GM19324 (cell line): ENCODE measurements around the gene EXOC1.

Experiments
- ATAC-seq: cut with Tn5 transposase; IDR thresholded peaks from one replicate; pipeline ENCODE4 v1.9.1; 2021; ENCODE audit warnings: mild to moderate bottlenecking, moderate library complexity; ENCODE audit not compliant: unreplicated experiment, low FRiP score

Gene EXOC1

GRCh38 chr4:55851885-55852284, 1.6 kb upstream of the EXOC1 start:
- ATAC-seq: no peak

- no peak for ATAC-seq
These were observed 681 bp downstream of the EXOC1 start for GRCh38 chr4:55854129-55854528.

GRCh38 chr4:55857586-55857985, 4.1 kb downstream of the EXOC1 start:
- no peak for ATAC-seq

- ATAC-seq: no peak
These were observed 6.3 kb downstream of the EXOC1 start for GRCh38 chr4:55859711-55860110.

- no peak for ATAC-seq
These were observed 11.3 kb downstream of the EXOC1 start for GRCh38 chr4:55864577-55865223.

GRCh38 chr4:55865228-55865806, 11.9 kb downstream of the EXOC1 start:
- ATAC-seq: no peak

- ATAC-seq: no peak
These were observed 13.0 kb downstream of the EXOC1 start for GRCh38 chr4:55866290-55866907.

GRCh38 chr4:55866973-55867574, 13.6 kb downstream of the EXOC1 start:
- ATAC-seq: no peak

GRCh38 chr4:55868581-55869090, 15.2 kb downstream of the EXOC1 start:
- no peak for ATAC-seq

GRCh38 chr4:55871299-55871800, 17.9 kb downstream of the EXOC1 start:
- ATAC-seq: no peak

GRCh38 chr4:55874831-55875230, 21.4 kb downstream of the EXOC1 start:
- ATAC-seq: no peak

- no peak for ATAC-seq
These were observed 22.9 kb downstream of the EXOC1 start for GRCh38 chr4:55876387-55876786.

GRCh38 chr4:55879224-55879623, 25.8 kb downstream of the EXOC1 start:
- no peak for ATAC-seq

GRCh38 chr4:55880652-55881280, 27.3 kb downstream of the EXOC1 start:
- no peak for ATAC-seq

GRCh38 chr4:55884093-55884850, 30.8 kb downstream of the EXOC1 start:
- no peak for ATAC-seq

- no peak for ATAC-seq
These were observed 31.4 kb downstream of the EXOC1 start for GRCh38 chr4:55884851-55885219.

- ATAC-seq: no peak
These were observed 34.1 kb downstream of the EXOC1 start for GRCh38 chr4:55887594-55887993.

- no peak for ATAC-seq
These were observed 38.7 kb downstream of the EXOC1 start for GRCh38 chr4:55892156-55892555.

- ATAC-seq: no peak
These were observed 43.2 kb downstream of the EXOC1 start for GRCh38 chr4:55896622-55897021.

GRCh38 chr4:55902677-55903076, 49.2 kb downstream of the EXOC1 start:
- ATAC-seq: no peak
